OCI-LY3 (cell line): ENCODE results near the gene LRRC1.

ENCODE experiments used
- EZH2phosphoT487 ChIP-seq: fragments of 200-600 bp; shearing (Covaris generic); IDR thresholded peaks from 2 replicates; pipeline ENCODE4 v1.6.1; 2018; ENCODE audit warnings: antibody characterized with exemption, mixed run types, low read depth
- TF ChIP-seq, protein P1 (sequence below): fragments of 200-600, 300-600 bp; sonication (generic); IDR thresholded peaks from 2 replicates; pipeline ENCODE4 v1.5.1; 2014; ENCODE audit warnings: antibody characterized with exemption, low read length, low read depth

DNA sequence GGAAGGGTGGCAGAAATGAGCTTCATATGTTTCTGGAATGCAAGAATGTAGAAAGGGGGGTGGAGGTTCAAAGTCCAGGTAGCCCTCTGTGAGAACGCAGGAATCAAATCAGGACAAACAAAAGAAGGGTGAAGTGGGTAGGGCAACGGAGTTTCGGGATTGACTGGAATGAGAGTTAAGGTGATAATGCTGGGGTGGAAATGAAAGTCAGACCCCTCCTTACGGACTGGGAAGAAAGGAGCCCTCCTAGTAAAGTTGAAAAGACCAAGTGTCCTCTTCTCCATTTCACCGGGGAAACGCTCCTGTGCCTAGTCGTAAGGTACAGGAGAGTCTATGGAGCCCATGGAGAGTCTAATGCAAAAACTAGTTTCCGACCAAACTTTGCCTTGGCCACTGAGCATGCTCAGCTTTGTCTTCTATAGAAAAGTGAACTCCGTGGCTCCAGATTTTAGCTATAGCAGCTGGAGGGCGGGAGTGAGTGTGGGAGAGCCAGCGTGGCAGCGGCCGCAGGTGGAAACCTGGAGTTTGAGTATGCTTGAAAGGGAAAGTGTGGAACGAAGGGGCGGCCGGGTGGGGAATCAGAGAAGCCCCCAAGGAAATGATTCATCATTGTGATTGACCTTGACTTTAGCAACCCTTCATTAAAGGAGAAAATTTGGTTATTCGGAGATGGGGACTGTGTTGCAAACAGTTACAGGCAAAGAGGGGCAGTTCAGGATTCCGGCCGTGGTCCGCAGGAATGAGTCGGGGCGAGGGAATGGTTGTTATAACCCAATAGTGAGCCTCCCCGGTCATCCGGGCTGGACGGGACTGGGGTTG lies 1.3 kb upstream of the LRRC1 start:
- TF ChIP-seq, protein P1, sequence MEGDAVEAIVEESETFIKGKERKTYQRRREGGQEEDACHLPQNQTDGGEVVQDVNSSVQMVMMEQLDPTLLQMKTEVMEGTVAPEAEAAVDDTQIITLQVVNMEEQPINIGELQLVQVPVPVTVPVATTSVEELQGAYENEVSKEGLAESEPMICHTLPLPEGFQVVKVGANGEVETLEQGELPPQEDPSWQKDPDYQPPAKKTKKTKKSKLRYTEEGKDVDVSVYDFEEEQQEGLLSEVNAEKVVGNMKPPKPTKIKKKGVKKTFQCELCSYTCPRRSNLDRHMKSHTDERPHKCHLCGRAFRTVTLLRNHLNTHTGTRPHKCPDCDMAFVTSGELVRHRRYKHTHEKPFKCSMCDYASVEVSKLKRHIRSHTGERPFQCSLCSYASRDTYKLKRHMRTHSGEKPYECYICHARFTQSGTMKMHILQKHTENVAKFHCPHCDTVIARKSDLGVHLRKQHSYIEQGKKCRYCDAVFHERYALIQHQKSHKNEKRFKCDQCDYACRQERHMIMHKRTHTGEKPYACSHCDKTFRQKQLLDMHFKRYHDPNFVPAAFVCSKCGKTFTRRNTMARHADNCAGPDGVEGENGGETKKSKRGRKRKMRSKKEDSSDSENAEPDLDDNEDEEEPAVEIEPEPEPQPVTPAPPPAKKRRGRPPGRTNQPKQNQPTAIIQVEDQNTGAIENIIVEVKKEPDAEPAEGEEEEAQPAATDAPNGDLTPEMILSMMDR = no peak
- no peak for TF ChIP-seq EZH2phosphoT487
